Gastrocnemius medialis (tissue), 4 donors: ENCODE data around the gene EPX. TPM values are rescaled to one million over a fixed set of nuclear protein-coding genes. Genes with fewer than 3 reads are reported as not detected.

ENCODE experiments used
- ATAC-seq, 2 donors: fragments of 150-250 bp; one replicate each; pipeline ENCODE4 v1.9.1; 2016
- DNase-seq, 2 donors: peaks; one replicate each; pipeline ENCODE4 v3.0.0-alpha.2; 2019
- H3K27ac ChIP-seq, 4 donors: fragments of 200-600 bp; sonication (generic); 1 replicate in 1 of 4; 2 replicates in 3 of 4; pipeline ENCODE4 v1.5.1; 2016 to 2018; ENCODE audit warnings: mild to moderate bottlenecking in 2 of 4, moderate library complexity in 1 of 4
- H3K27me3 ChIP-seq, 3 donors: fragments of 200-600 bp; sonication (generic) in 2 of 3; 1 replicate in 1 of 3; 2 replicates in 2 of 3; pipeline versions ENCODE4 v1.5.1 to v1.6.0; 2016 to 2019; ENCODE audit warnings: mild to moderate bottlenecking in 1 of 3, moderate library complexity in 1 of 3
- H3K36me3 ChIP-seq, 2 donors: fragments of 200-600 bp; sonication (generic) in 1 of 2; one replicate each; pipeline ENCODE4 v1.5.1; 2017 to 2018
- H3K4me1 ChIP-seq, 2 donors: fragments of 200-600 bp; sonication (generic) in 1 of 2; one replicate each; pipeline ENCODE4 v1.5.1; 2016 to 2017; ENCODE audit warnings: mild to moderate bottlenecking in 2 of 2
- H3K4me3 ChIP-seq, 4 donors: fragments of 200-600 bp; sonication (generic) in 3 of 4; 1 replicate in 1 of 4; 2 replicates in 3 of 4; pipeline ENCODE4 v1.5.1; 2016 to 2019; ENCODE audit warnings: mild to moderate bottlenecking in 2 of 4
- H3K9me3 ChIP-seq, 3 donors: fragments of 200-600 bp; sonication (generic) in 2 of 3; 1 replicate in 1 of 3; 2 replicates in 2 of 3; pipeline ENCODE4 v1.5.1; 2016 to 2019
- CTCF ChIP-seq, 5 experiments: fragments of 450-650 bp in 3 of 5; fragments of 200-600 bp in 2 of 5; sonication (generic) in 2 of 5; IDR thresholded peaks in 4 of 5; conservative IDR thresholded peaks in 1 of 5; 1 replicate in 4 of 5; 2 replicates in 1 of 5; pipeline ENCODE4 v1.5.1; 2016 to 2019; ENCODE audit warnings: antibody characterized with exemption in 5 of 5, mild to moderate bottlenecking in 3 of 5, moderate library complexity in 3 of 5
- POLR2A ChIP-seq, 2 donors: fragments of 450-650 bp; IDR thresholded peaks; one replicate each; pipeline ENCODE4 v1.6.1; 2017; ENCODE audit warnings: antibody characterized with exemption in 2 of 2, mild to moderate bottlenecking in 2 of 2, moderate library complexity in 2 of 2
- in situ Hi-C, 4 donors: fragments of 200-750 bp; cut with MboI; loops; one replicate each; pipeline versions ENCODE4 v1.15.0 to v1.8.0; 2017; ENCODE audit warnings: low sequenced_read_pairs in 4 of 4
- intact Hi-C: fragments of 100-400 bp; cut with DNase I; formaldehyde crosslinking; loops from one replicate; pipeline ENCODE4 v1.15.1; 2023; ENCODE audit warnings: low total_unique reads
- total RNA-seq, 4 donors: library from RNA; depleted of rRNA; stranded (reverse); fragments of >200 nt; gene quantifications; one replicate each; pipeline versions ENCODE4 v1.1.0 to v1.2.3, GENCODE V29; 2016

EPX gene
- total RNA-seq, 4 donors from 2014 or later = not detected

GRCh38 chr17:58224315-58224714 is 31.8 kb downstream of the EPX start:
- ATAC-seq = no peak
- TF ChIP-seq CTCF (IDR thresholded peaks at IDR 0.05 in 4 of 5, conservative IDR thresholded peaks at IDR 0.05 in 1 of 5) = no peak
- TF ChIP-seq POLR2A (IDR thresholded peaks at IDR 0.05) = no peak
- H3K27me3 ChIP-seq = peaks cover 0 to 3% (median 0%) of the 10 kb centered on the region in 3 donors
- H3K36me3 ChIP-seq = no peaks in the 10 kb centered on the region
- no peak overlapping the region for H3K27ac ChIP-seq
- in situ Hi-C loops = no loop called here
- H3K4me3 ChIP-seq = no peak overlapping the region
- H3K4me1 ChIP-seq = peaks cover 6 to 7% of the 10 kb centered on the region in 2 donors
- intact Hi-C loops = no loop called here
- no peaks in the 10 kb centered on the region for H3K9me3 ChIP-seq
- DNase-seq = no peak

GRCh38 chr17:58227733-58228132 is 35.2 kb downstream of the EPX start:
- TF ChIP-seq CTCF (IDR thresholded peaks at IDR 0.05 in 4 of 5, conservative IDR thresholded peaks at IDR 0.05 in 1 of 5) = no peak
- no peak for TF ChIP-seq POLR2A (IDR thresholded peaks at IDR 0.05)
- in situ Hi-C loops (no loop called here), intact Hi-C loops (no loop called here)
- Histone ChIP-seq H3K36me3 (no peaks in the 10 kb centered on the region), H3K4me1 (no peaks in the 10 kb centered on the region), H3K27me3 (peaks cover 0 to 4% (median 0%) of the 10 kb centered on the region in 3 donors), H3K9me3 (no peaks in the 10 kb centered on the region), H3K4me3 (no peak overlapping the region), H3K27ac (no peak overlapping the region)
- no peak for ATAC-seq
- no peak for DNase-seq

GRCh38 chr17:58228679-58229078 is 36.2 kb downstream of the EPX start:
- Histone ChIP-seq H3K4me3 (no peak overlapping the region), H3K27ac (no peak overlapping the region), H3K4me1 (no peaks in the 10 kb centered on the region), H3K36me3 (no peaks in the 10 kb centered on the region), H3K27me3 (peaks cover 0 to 6% (median 0%) of the 10 kb centered on the region in 3 donors), H3K9me3 (no peaks in the 10 kb centered on the region)
- TF ChIP-seq POLR2A (IDR thresholded peaks at IDR 0.05) = no peak
- TF ChIP-seq CTCF (IDR thresholded peaks at IDR 0.05 in 4 of 5, conservative IDR thresholded peaks at IDR 0.05 in 1 of 5) = no peak
- in situ Hi-C loops (no loop called here), intact Hi-C loops (no loop called here)
- DNase-seq (no peak), ATAC-seq (no peak)

- Histone ChIP-seq H3K36me3 (no peaks in the 10 kb centered on the region), H3K27me3 (peaks cover 0 to 7% (median 0%) of the 10 kb centered on the region in 3 donors), H3K4me3 (no peak overlapping the region), H3K9me3 (no peaks in the 10 kb centered on the region), H3K27ac (no peak overlapping the region), H3K4me1 (no peaks in the 10 kb centered on the region)
- TF ChIP-seq POLR2A (IDR thresholded peaks at IDR 0.05) (no peak), CTCF (IDR thresholded peaks at IDR 0.05 in 4 of 5, conservative IDR thresholded peaks at IDR 0.05 in 1 of 5) (no peak)
- in situ Hi-C loops (no loop called here), intact Hi-C loops (no loop called here)
- ATAC-seq = no peak
- no peak for DNase-seq
These were observed 36.9 kb downstream of the EPX start for GRCh38 chr17:58229384-58229783.

GRCh38 chr17:58229881-58230280 is 37.4 kb downstream of the EPX start:
- Histone ChIP-seq H3K27ac (no peak overlapping the region), H3K4me1 (no peaks in the 10 kb centered on the region), H3K9me3 (no peaks in the 10 kb centered on the region), H3K36me3 (no peaks in the 10 kb centered on the region), H3K27me3 (peaks cover 0 to 10% (median 0%) of the 10 kb centered on the region in 3 donors), H3K4me3 (no peak overlapping the region)
- DNase-seq = no peak
- in situ Hi-C loops = no loop called here
- no peak for TF ChIP-seq CTCF (IDR thresholded peaks at IDR 0.05 in 4 of 5, conservative IDR thresholded peaks at IDR 0.05 in 1 of 5)
- intact Hi-C loops = no loop called here
- no peak for ATAC-seq
